ENCODE data around the gene CYP4B1. TPM values are rescaled to one million over a fixed set of nuclear protein-coding genes. Genes with fewer than 3 reads are reported as not detected.
A peak's percentile ranks its signal among the peaks of the same experiment; 100 is the strongest.

The CYP4B1 gene
- total RNA-seq, 4 donors from 2014 or later = 42.5 to 184 (median 77.6) TPM

- Histone ChIP-seq H3K27ac (no peak overlapping the region), H3K4me1 (no peaks in the 10 kb centered on the region), H3K4me3 (no peak overlapping the region), H3K9me3 (no peaks in the 10 kb centered on the region), H3K27me3 (no peaks in the 10 kb centered on the region), H3K36me3 (peaks cover 0 to 23% of the 10 kb centered on the region in 2 donors)
- WGBS, 2 donors (ENCODE audit: low coverage in 1 of 2) = 78% methylated on average over 3 of the region's 5 CpGs; no CpG with 5 or more reads in 1 of the 2 donors
- TF ChIP-seq POLR2A (IDR thresholded peaks at IDR 0.05) = no peak
- no peak for TF ChIP-seq CTCF (IDR thresholded peaks at IDR 0.05)
- no peak for TF ChIP-seq EP300 (IDR thresholded peaks at IDR 0.05)
- TF ChIP-seq POLR2AphosphoS5 (IDR thresholded peaks at IDR 0.05) = no peak
- no peak for ATAC-seq
Observed at GRCh38 chr1:46816930-46817329, 18.1 kb downstream of the CYP4B1 start.

DNA sequence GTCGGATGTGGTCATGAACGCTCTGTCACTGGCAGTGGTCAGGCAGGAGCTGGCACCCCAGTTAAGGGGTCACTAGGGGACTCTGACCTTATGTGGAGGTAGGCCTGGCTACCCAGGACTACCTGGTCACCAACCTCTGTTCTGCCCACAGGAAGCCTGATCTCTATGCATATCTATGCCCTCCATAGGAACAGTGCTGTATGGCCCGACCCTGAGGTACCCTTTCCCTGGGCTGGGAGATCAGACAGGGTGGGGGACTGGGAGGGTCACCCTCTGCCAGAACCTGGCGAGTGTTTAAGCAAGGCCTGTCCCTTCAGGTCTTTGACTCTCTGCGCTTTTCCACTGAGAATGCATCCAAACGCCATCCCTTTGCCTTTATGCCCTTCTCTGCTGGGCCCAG lies 19.0 kb downstream of the CYP4B1 start:
- H3K4me1 ChIP-seq = no peaks in the 10 kb centered on the region
- ATAC-seq = no peak
- no peaks in the 10 kb centered on the region for H3K9me3 ChIP-seq
- no peak overlapping the region for H3K4me3 ChIP-seq
- TF ChIP-seq CTCF (IDR thresholded peaks at IDR 0.05) (no peak), POLR2A (IDR thresholded peaks at IDR 0.05) (no peak), EP300 (IDR thresholded peaks at IDR 0.05) (no peak), POLR2AphosphoS5 (IDR thresholded peaks at IDR 0.05) (no peak)
- H3K27ac ChIP-seq = no peak overlapping the region
- H3K27me3 ChIP-seq = no peaks in the 10 kb centered on the region
- peaks cover 0 to 23% of the 10 kb centered on the region in 2 donors for H3K36me3 ChIP-seq
- 63 to 97% methylated on average over 3 to 5 of the region's 6 CpGs for WGBS, 2 donors (ENCODE audit: low coverage in 1 of 2)

DNA sequence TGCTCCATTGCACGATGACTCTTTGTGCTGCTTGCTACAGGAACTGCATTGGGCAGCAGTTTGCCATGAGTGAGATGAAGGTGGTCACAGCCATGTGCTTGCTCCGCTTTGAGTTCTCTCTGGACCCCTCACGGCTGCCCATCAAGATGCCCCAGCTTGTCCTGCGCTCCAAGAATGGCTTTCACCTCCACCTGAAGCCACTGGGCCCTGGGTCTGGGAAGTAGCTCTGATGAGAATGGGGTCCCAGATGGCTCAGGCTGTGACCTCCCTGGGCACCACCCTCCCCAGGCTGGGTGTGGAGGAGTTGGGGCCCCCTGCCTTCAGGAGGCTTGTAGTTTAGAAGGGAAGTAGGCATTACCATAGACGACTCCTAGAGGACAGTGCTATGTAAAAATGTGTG lies 19.7 kb downstream of the CYP4B1 start:
- 79 to 94% methylated on average over 2 to 5 of the region's 5 CpGs for WGBS, 2 donors (ENCODE audit: low coverage in 1 of 2)
- Histone ChIP-seq H3K36me3 (peaks cover 0 to 21% of the 10 kb centered on the region in 2 donors), H3K9me3 (no peaks in the 10 kb centered on the region), H3K27ac (no peak overlapping the region), H3K4me3 (no peak overlapping the region), H3K4me1 (no peaks in the 10 kb centered on the region), H3K27me3 (no peaks in the 10 kb centered on the region)
- TF ChIP-seq POLR2A (IDR thresholded peaks at IDR 0.05) (no peak), CTCF (IDR thresholded peaks at IDR 0.05) (no peak), EP300 (IDR thresholded peaks at IDR 0.05) (no peak), POLR2AphosphoS5 (IDR thresholded peaks at IDR 0.05) (no peak)
- ATAC-seq = no peak

DNA sequence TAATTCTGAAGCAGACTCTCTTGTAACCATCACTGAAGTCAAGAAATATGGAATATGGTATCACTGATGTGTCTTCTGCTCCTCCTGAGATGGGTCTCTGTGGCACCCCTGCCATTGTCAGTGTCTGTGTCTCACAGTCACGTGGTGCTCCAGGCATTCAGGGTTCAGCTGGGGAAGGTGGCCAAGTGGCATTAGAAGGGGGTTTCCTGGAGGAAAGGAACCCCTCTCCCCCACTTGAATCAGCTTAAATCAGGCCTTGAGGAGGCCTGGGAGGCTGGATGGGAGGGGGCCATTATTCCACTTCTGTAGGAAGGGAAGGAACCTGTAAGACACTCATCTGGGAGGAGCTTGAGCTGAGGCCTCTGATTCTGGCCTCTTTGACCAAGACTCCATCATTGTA lies 20.5 kb downstream of the CYP4B1 start:
- WGBS, 2 donors (ENCODE audit: low coverage in 1 of 2) = 100% methylated on average over 1 of the region's 1 CpG; no CpG with 5 or more reads in 1 of the 2 donors
- Histone ChIP-seq H3K4me1 (no peaks in the 10 kb centered on the region), H3K27ac (no peak overlapping the region), H3K4me3 (no peak overlapping the region), H3K27me3 (no peaks in the 10 kb centered on the region), H3K36me3 (peaks cover 0 to 14% of the 10 kb centered on the region in 2 donors), H3K9me3 (no peaks in the 10 kb centered on the region)
- TF ChIP-seq EP300 (IDR thresholded peaks at IDR 0.05) (no peak), CTCF (IDR thresholded peaks at IDR 0.05) (no peak), POLR2A (IDR thresholded peaks at IDR 0.05) (no peak), POLR2AphosphoS5 (IDR thresholded peaks at IDR 0.05) (no peak)
- no peak for ATAC-seq

- no peak for ATAC-seq
- no peaks in the 10 kb centered on the region for H3K27me3 ChIP-seq
- H3K9me3 ChIP-seq = peaks cover 0 to 4% (median 0%) of the 10 kb centered on the region in 3 donors
- peak overlapping the region in 1 of 4 donors; percentile 38 for H3K27ac ChIP-seq
- peaks cover 0 to 7% of the 10 kb centered on the region in 2 donors for H3K36me3 ChIP-seq
- H3K4me1 ChIP-seq = no peaks in the 10 kb centered on the region
- H3K4me3 ChIP-seq = no peak overlapping the region
- TF ChIP-seq EP300 (IDR thresholded peaks at IDR 0.05) = no peak
- TF ChIP-seq POLR2A (IDR thresholded peaks at IDR 0.05) = no peak
- TF ChIP-seq CTCF (IDR thresholded peaks at IDR 0.05) = no peak
- no peak for TF ChIP-seq POLR2AphosphoS5 (IDR thresholded peaks at IDR 0.05)
- WGBS, 2 donors (ENCODE audit: low coverage in 1 of 2) = 66 to 67% methylated on average over 3 to 4 of the region's 4 CpGs
Observed at GRCh38 chr1:46820076-46820475, 21.2 kb downstream of the CYP4B1 start.
